ENCODE measurements around the gene C12orf75.
"Not testable (repeated sequence)": the region's sequence is repeated elsewhere in the genome, so short reads cannot be mapped to it uniquely, and the experiment has no call there.

- not testable (repeated sequence) for TF ChIP-seq POLR2AphosphoS5 (IDR thresholded peaks at IDR 0.05; ENCODE audit: borderline replicate concordance, low read depth, low read length); EZH2 (IDR thresholded peaks at IDR 0.05)
These were observed 21.1 kb upstream of the C12orf75 start for GRCh38 chr12:105309384-105309783.

All from SK-N-MC (cell line).